HepG2 (cell line): ENCODE results near the gene ALCAM. TPM values are rescaled to one million over a fixed set of nuclear protein-coding genes. Genes with fewer than 3 reads are reported as not detected.

ENCODE experiments used
- FOXA3 ChIP-seq: IDR thresholded peaks from 2 replicates; pipeline ENCODE4 v1.6.1; 2016; ENCODE audit warnings: missing genetic modification reagents, missing compliant biosample characterization
- GTF3A ChIP-seq: sonication (generic); formaldehyde crosslinking; conservative IDR thresholded peaks from 2 replicates; pipeline ENCODE4 v1.4.0; 2020; ENCODE audit warnings: mild to moderate bottlenecking, missing genetic modification reagents
- KDM1A ChIP-seq: IDR thresholded peaks from 2 replicates; pipeline ENCODE4 v1.6.1; 2016; ENCODE audit warnings: missing compliant biosample characterization
- REL ChIP-seq: sonication (generic); formaldehyde crosslinking; conservative IDR thresholded peaks from 2 replicates; pipeline ENCODE4 v1.8.0; 2022; ENCODE audit warnings: mild to moderate bottlenecking, missing genetic modification reagents, moderate library complexity
- TBL1XR1 ChIP-seq: fragments of 150-350 bp; IDR thresholded peaks from 2 replicates; pipeline ENCODE4 v1.6.1; 2014; ENCODE audit warnings: borderline replicate concordance, low read length; ENCODE audit not compliant: partially characterized antibody
- ZBTB10 ChIP-seq: sonication (generic); formaldehyde crosslinking; IDR thresholded peaks from 2 replicates; pipeline ENCODE4 v1.4.0; 2020; ENCODE audit warnings: missing genetic modification reagents, borderline replicate concordance
- ZFP1 ChIP-seq: IDR thresholded peaks from 2 replicates; pipeline ENCODE4 v1.6.1; 2016
- ZFP90 ChIP-seq: sonication (generic); formaldehyde crosslinking; IDR thresholded peaks from 2 replicates; pipeline ENCODE4 v1.8.0; 2022; ENCODE audit warnings: missing genetic modification reagents, mild to moderate bottlenecking, inconsistent platforms, borderline replicate concordance
- ZMYM4 ChIP-seq: sonication (generic); formaldehyde crosslinking; IDR thresholded peaks from 2 replicates; pipeline ENCODE4 v1.8.1; 2023; ENCODE audit warnings: mild to moderate bottlenecking, missing genetic modification reagents
- ZNF225 ChIP-seq: sonication (generic); formaldehyde crosslinking; IDR thresholded peaks from 2 replicates; pipeline ENCODE4 v1.4.0; 2020; ENCODE audit warnings: mild to moderate bottlenecking, missing genetic modification reagents
- ZNF232 ChIP-seq: sonication (generic); formaldehyde crosslinking; IDR thresholded peaks from 2 replicates; pipeline ENCODE4 v1.4.0; 2020; ENCODE audit warnings: missing genetic modification reagents, borderline replicate concordance
- ZNF776 ChIP-seq: sonication (generic); formaldehyde crosslinking; IDR thresholded peaks from 2 replicates; pipeline ENCODE4 v1.4.0; 2020; ENCODE audit warnings: mild to moderate bottlenecking, missing genetic modification reagents
- ZNF792 ChIP-seq: IDR thresholded peaks from 2 replicates; pipeline ENCODE4 v1.6.1; 2016
- polyA plus RNA-seq, 8 experiments: library from polyadenylated mRNA; depleted of rRNA in 3 of 8; stranded (reverse) in 7 of 8; unstranded in 1 of 8; fragments of >200 nt; fragmentation: Illumina TruSeq in 4 of 8; extraction: Trizol in 4 of 8; gene quantifications; 2 replicates each; pipeline versions ENCODE4 v1.2.1 to v1.2.3, GENCODE V29; 2011 to 2016; ENCODE audit warnings: low read depth in 4 of 8, missing spikeins in 1 of 8, mixed read lengths in 1 of 8; ENCODE audit not compliant: insufficient read depth in 1 of 8
- total RNA-seq, 5 experiments: library from RNA; depleted of rRNA; stranded (reverse); fragments of >200 nt; fragmentation: Illumina TruSeq; extraction: Trizol; gene quantifications; 2 replicates each; pipeline ENCODE4 v1.2.3, GENCODE V29; 2016; ENCODE audit warnings: low read depth in 1 of 5
- TF ChIP-seq, protein P1 (sequence below): sonication (generic); formaldehyde crosslinking; IDR thresholded peaks from 2 replicates; pipeline ENCODE4 v1.4.0; 2020; ENCODE audit warnings: mild to moderate bottlenecking, missing genetic modification reagents
- TF ChIP-seq, protein P2 (sequence below): sonication (generic); formaldehyde crosslinking; IDR thresholded peaks from 2 replicates; pipeline ENCODE4 v1.4.0; 2020; ENCODE audit warnings: mild to moderate bottlenecking, missing genetic modification reagents
- TF ChIP-seq, protein P3 (sequence below): sonication (generic); formaldehyde crosslinking; IDR thresholded peaks from 2 replicates; pipeline ENCODE4 v1.5.1; 2020; ENCODE audit warnings: missing genetic modification reagents, mild to moderate bottlenecking, borderline replicate concordance

ALCAM gene
- total and polyA plus RNA-seq, 2 of the 13 experiments (the other 11 are each of a cell fraction or from before 2014, with no cell fraction given), result 26.0 to 33.1 TPM

- TF ChIP-seq, protein P1, sequence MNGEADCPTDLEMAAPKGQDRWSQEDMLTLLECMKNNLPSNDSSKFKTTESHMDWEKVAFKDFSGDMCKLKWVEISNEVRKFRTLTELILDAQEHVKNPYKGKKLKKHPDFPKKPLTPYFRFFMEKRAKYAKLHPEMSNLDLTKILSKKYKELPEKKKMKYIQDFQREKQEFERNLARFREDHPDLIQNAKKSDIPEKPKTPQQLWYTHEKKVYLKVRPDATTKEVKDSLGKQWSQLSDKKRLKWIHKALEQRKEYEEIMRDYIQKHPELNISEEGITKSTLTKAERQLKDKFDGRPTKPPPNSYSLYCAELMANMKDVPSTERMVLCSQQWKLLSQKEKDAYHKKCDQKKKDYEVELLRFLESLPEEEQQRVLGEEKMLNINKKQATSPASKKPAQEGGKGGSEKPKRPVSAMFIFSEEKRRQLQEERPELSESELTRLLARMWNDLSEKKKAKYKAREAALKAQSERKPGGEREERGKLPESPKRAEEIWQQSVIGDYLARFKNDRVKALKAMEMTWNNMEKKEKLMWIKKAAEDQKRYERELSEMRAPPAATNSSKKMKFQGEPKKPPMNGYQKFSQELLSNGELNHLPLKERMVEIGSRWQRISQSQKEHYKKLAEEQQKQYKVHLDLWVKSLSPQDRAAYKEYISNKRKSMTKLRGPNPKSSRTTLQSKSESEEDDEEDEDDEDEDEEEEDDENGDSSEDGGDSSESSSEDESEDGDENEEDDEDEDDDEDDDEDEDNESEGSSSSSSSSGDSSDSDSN, result peak; percentile 41
- TF ChIP-seq ZBTB10 (CRISPR knock-in tag), result no peak
- TF ChIP-seq FOXA3 (CRISPR knock-in tag), result no peak
- TF ChIP-seq ZNF792, result no peak
- TF ChIP-seq GTF3A (CRISPR knock-in tag), result no peak
- TF ChIP-seq KDM1A (CRISPR knock-in tag), result no peak
- 0 out of 2 replicates have a peak, but pooled peaks have one; percentile 25 for TF ChIP-seq ZFP90
- no peak for TF ChIP-seq TBL1XR1
- peak; percentile 69 for TF ChIP-seq ZMYM4 (CRISPR knock-in tag)
- no peak for TF ChIP-seq ZNF776 (CRISPR knock-in tag)
- TF ChIP-seq, protein P2, sequence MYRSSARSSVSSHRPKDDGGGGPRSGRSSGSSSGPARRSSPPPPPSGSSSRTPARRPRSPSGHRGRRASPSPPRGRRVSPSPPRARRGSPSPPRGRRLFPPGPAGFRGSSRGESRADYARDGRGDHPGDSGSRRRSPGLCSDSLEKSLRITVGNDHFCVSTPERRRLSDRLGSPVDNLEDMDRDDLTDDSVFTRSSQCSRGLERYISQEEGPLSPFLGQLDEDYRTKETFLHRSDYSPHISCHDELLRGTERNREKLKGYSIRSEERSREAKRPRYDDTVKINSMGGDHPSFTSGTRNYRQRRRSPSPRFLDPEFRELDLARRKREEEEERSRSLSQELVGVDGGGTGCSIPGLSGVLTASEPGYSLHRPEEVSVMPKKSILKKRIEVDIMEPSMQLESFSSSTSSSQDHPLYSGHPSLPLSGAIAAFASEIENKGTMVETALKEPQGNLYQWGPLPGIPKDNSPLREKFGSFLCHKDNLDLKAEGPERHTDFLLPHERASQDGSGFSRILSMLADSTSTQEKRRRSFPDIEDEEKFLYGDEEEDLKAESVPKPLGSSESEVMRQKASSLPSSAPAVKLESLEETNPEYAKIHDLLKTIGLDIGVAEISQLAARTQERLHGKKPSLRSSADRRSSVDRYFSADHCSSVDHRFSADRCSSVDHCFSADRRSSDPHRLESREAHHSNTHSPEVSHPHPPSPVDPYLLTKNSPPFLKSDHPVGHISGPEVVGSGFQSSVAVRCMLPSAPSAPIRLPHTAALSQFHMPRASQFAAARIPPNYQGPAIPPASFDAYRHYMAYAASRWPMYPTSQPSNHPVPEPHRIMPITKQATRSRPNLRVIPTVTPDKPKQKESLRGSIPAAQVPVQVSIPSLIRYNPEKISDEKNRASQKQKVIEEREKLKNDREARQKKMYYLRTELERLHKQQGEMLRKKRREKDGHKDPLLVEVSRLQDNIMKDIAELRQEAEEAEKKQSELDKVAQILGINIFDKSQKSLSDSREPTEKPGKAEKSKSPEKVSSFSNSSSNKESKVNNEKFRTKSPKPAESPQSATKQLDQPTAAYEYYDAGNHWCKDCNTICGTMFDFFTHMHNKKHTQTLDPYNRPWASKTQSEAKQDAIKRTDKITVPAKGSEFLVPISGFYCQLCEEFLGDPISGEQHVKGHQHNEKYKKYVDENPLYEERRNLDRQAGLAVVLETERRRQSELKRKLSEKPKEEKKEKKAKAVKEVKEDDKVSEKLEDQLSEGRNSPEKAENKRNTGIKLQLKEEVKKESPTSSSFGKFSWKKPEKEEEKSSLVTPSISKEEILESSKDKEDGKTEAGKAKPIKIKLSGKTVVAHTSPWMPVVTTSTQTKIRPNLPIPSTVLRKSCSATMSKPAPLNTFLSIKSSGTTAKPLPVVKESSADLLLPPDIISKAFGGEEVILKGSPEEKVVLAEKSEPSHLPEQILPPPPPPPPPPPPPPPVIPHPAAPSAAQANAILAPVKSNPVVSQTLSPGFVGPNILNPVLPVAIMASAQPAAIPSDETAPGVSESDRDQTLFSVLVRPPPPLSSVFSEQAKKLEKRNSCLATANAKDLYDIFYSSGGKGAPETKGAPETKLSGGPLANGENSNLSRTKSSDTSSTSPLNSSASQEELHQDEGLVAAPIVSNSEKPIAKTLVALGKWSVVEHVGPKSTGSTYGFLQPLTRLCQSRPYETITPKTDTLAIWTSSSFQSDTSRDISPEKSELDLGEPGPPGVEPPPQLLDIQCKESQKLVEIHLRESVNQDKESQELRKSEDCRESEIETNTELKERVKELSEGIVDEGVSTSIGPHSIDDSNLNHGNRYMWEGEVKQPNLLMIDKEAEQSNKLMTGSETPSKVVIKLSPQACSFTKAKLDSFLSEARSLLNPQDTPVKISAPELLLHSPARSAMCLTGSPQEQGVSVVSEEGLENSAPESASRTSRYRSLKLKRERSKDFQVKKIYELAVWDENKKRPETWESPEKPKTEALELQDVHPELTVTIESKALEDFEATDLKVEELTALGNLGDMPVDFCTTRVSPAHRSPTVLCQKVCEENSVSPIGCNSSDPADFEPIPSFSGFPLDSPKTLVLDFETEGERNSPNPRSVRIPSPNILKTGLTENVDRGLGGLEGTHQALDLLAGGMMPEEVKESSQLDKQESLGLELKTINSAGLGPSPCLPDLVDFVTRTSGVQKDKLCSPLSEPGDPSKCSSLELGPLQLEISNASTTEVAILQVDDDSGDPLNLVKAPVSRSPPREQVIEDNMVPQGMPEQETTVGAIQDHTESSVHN (CRISPR knock-in tag), result no peak
- TF ChIP-seq, protein P3, sequence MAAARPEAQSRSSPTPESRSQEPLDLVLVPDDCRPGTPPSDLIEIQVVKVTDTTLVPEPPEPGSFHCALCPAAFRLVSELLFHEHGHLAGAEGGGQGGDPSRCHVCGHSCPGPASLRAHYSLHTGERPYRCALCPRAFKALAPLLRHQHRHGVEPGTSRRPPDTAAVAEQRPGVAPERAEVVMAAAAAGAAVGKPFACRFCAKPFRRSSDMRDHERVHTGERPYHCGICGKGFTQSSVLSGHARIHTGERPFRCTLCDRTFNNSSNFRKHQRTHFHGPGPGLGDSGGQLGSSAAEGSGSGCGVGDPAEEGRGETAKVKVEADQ, result no peak
- TF ChIP-seq ZFP1 (CRISPR knock-in tag), result no peak
- TF ChIP-seq ZNF232 (CRISPR knock-in tag), result no peak
- TF ChIP-seq REL (CRISPR knock-in tag), result no peak
- TF ChIP-seq ZNF225 (CRISPR knock-in tag), result peak; percentile 80
Measured at GRCh38 chr3:105504440-105504951, 137.8 kb downstream of the ALCAM start (continued).
